ENCODE measurements around the gene ZNF419. TPM values are rescaled to one million over a fixed set of nuclear protein-coding genes. Genes with fewer than 3 reads are reported as not detected.
"Not testable (repeated sequence)": the region's sequence is repeated elsewhere in the genome, so short reads cannot be mapped to it uniquely, and the experiment has no call there.

The ZNF419 gene
- polyA plus RNA-seq (2012; ENCODE audit: insufficient read depth, insufficient read length) = 6.1 TPM

GRCh38 chr19:57487477-57488298, at the start of gene ZNF419:
TSS of gene ZNF419 (plus strand) at chr19:57487750. CDS start at chr19:57487951, 201 bp downstream.
- peak; percentile 88 for DNase-seq (ENCODE audit: low read depth, low spot score)
- H3K4me3 ChIP-seq (ENCODE audit: low read length) = peak within 1 kb of the TSS; percentile 76

GRCh38 chr19:57437931-57438330, 49.6 kb upstream of the ZNF419 start:
- DNase-seq (ENCODE audit: low read depth, low spot score) = no peak
- no peak overlapping the region for H3K4me3 ChIP-seq (ENCODE audit: low read length)

- no peak for DNase-seq (ENCODE audit: low read depth, low spot score)
- no peak overlapping the region for H3K4me3 ChIP-seq (ENCODE audit: low read length)
Measured at GRCh38 chr19:57438925-57439324, 48.6 kb upstream of the ZNF419 start.

GRCh38 chr19:57441979-57442752, 45.4 kb upstream of the ZNF419 start:
- DNase-seq (ENCODE audit: low read depth, low spot score) = no peak
- no peak overlapping the region for H3K4me3 ChIP-seq (ENCODE audit: low read length)

- no peak overlapping the region for H3K4me3 ChIP-seq (ENCODE audit: low read length)
- DNase-seq (ENCODE audit: low read depth, low spot score) = no peak
Measured at GRCh38 chr19:57443121-57443696, 44.3 kb upstream of the ZNF419 start.

GRCh38 chr19:57452307-57452706, 35.2 kb upstream of the ZNF419 start:
- DNase-seq (ENCODE audit: low read depth, low spot score) = no peak

GRCh38 chr19:57465680-57466381, 21.7 kb upstream of the ZNF419 start:
- DNase-seq (ENCODE audit: low read depth, low spot score) = peak; percentile 63
- no peak overlapping the region for H3K4me3 ChIP-seq (ENCODE audit: low read length)

More at GRCh38 chr19:57452307-57452706, 35.2 kb upstream of the ZNF419 start:
- no peak overlapping the region for H3K4me3 ChIP-seq (ENCODE audit: low read length)

- no peak for DNase-seq (ENCODE audit: low read depth, low spot score)
- no peak overlapping the region for H3K4me3 ChIP-seq (ENCODE audit: low read length)
Measured at GRCh38 chr19:57466489-57466888, 21.1 kb upstream of the ZNF419 start.

GRCh38 chr19:57473646-57474045, 13.9 kb upstream of the ZNF419 start:
- no peak for DNase-seq (ENCODE audit: low read depth, low spot score)
- no peak overlapping the region for H3K4me3 ChIP-seq (ENCODE audit: low read length)

- H3K4me3 ChIP-seq (ENCODE audit: low read length) = peak within 1 kb of the TSS; percentile 51
- peak; percentile 85 for DNase-seq (ENCODE audit: low read depth, low spot score)
Measured at GRCh38 chr19:57477191-57478008, 10.2 kb upstream of the ZNF419 start, which contains the start of gene ZNF772. TSS of gene ZNF772 (minus strand) at chr19:57477566. CDS start at chr19:57477309, 257 bp downstream.

GRCh38 chr19:57488299-57488644, 722 bp downstream of the ZNF419 start:
- not testable (repeated sequence) for DNase-seq (ENCODE audit: low read depth, low spot score)
- H3K4me3 ChIP-seq (ENCODE audit: low read length) = peak overlapping the region; percentile 35

GRCh38 chr19:57499332-57499679, 11.8 kb downstream of the ZNF419 start:
- H3K4me3 ChIP-seq (ENCODE audit: low read length); DNase-seq (ENCODE audit: low read depth, low spot score): not testable (repeated sequence)

- peak; percentile 98 for DNase-seq (ENCODE audit: low read depth, low spot score)
- H3K4me3 ChIP-seq (ENCODE audit: low read length) = peak within 1 kb of the TSS; percentile 58
Measured at GRCh38 chr19:57499680-57500395, 12.3 kb downstream of the ZNF419 start, which contains the start of gene ZNF773. TSS of gene ZNF773 (plus strand) at chr19:57499938. CDS start at chr19:57500081, 143 bp downstream.

GRCh38 chr19:57500400-57500799, 12.8 kb downstream of the ZNF419 start:
- H3K4me3 ChIP-seq (ENCODE audit: low read length) = peak overlapping the region; percentile 45
- not testable (repeated sequence) for DNase-seq (ENCODE audit: low read depth, low spot score)

GRCh38 chr19:57506163-57506562, 18.6 kb downstream of the ZNF419 start:
- DNase-seq (ENCODE audit: low read depth, low spot score) = no peak
- no peak overlapping the region for H3K4me3 ChIP-seq (ENCODE audit: low read length)

- no peak overlapping the region for H3K4me3 ChIP-seq (ENCODE audit: low read length)
Measured at GRCh38 chr19:57511484-57511883, 23.9 kb downstream of the ZNF419 start.

GRCh38 chr19:57512845-57513244, 25.3 kb downstream of the ZNF419 start:
- H3K4me3 ChIP-seq (ENCODE audit: low read length) = no peak overlapping the region
- no peak for DNase-seq (ENCODE audit: low read depth, low spot score)

More at GRCh38 chr19:57511484-57511883, 23.9 kb downstream of the ZNF419 start:
- no peak for DNase-seq (ENCODE audit: low read depth, low spot score)

GRCh38 chr19:57515255-57515654, 27.7 kb downstream of the ZNF419 start:
- no peak for DNase-seq (ENCODE audit: low read depth, low spot score)
- H3K4me3 ChIP-seq (ENCODE audit: low read length) = no peak overlapping the region
